ENCODE measurements around the gene PDGFD. TPM values are rescaled to one million over a fixed set of nuclear protein-coding genes. Genes with fewer than 3 reads are reported as not detected.

The PDGFD gene
- total and polyA plus RNA-seq, 2 donors (not counting 1 experiment from before 2014, with no cell fraction given): 1.3 TPM

- no peaks in the 10 kb centered on the region for H3K4me1 ChIP-seq (ENCODE audit: control insufficient read depth, extremely low read depth, insufficient read depth, low read length)
- no peaks in the 10 kb centered on the region for H4K20me1 ChIP-seq (ENCODE audit: control insufficient read depth, extremely low read depth, insufficient read depth, low read length)
- H3K27me3 ChIP-seq (ENCODE audit: control insufficient read depth, insufficient read depth, low read length): no peaks in the 10 kb centered on the region
- H3K36me3 ChIP-seq (ENCODE audit: control insufficient read depth, insufficient read depth, low read length): no peaks in the 10 kb centered on the region
- H2AFZ ChIP-seq (ENCODE audit: low read length): no peak overlapping the region
- no peaks in the 10 kb centered on the region for H3K9me3 ChIP-seq (ENCODE audit: control insufficient read depth, insufficient read depth, low read depth, low read length)
- TF ChIP-seq EZH2 (IDR thresholded peaks at IDR 0.05; ENCODE audit: low read length, missing control alignments): no peak
- TF ChIP-seq, protein P1, sequence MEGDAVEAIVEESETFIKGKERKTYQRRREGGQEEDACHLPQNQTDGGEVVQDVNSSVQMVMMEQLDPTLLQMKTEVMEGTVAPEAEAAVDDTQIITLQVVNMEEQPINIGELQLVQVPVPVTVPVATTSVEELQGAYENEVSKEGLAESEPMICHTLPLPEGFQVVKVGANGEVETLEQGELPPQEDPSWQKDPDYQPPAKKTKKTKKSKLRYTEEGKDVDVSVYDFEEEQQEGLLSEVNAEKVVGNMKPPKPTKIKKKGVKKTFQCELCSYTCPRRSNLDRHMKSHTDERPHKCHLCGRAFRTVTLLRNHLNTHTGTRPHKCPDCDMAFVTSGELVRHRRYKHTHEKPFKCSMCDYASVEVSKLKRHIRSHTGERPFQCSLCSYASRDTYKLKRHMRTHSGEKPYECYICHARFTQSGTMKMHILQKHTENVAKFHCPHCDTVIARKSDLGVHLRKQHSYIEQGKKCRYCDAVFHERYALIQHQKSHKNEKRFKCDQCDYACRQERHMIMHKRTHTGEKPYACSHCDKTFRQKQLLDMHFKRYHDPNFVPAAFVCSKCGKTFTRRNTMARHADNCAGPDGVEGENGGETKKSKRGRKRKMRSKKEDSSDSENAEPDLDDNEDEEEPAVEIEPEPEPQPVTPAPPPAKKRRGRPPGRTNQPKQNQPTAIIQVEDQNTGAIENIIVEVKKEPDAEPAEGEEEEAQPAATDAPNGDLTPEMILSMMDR (conservative IDR thresholded peaks at IDR 0.05 in 1 of 2, IDR thresholded peaks at IDR 0.05 in 1 of 2; ENCODE audit: low read depth in 1 of 2, low read length in 2 of 2): no peak
- H3K9ac ChIP-seq (ENCODE audit: insufficient read depth, low read length): no peak overlapping the region
- H3K27ac ChIP-seq (ENCODE audit: insufficient read depth, low read length): no peak overlapping the region
- H3K4me2 ChIP-seq (ENCODE audit: extremely low read depth, insufficient read depth, low read length): no peak overlapping the region
- DNase-seq (ENCODE audit: low read depth in 2 of 2): no peak
- no peak overlapping the region for H3K4me3 ChIP-seq (replicated peaks in 1 of 4; ENCODE audit: control extremely low read depth in 1 of 4, insufficient read depth in 1 of 4, low read depth in 3 of 4, low read length in 4 of 4)
- H3K79me2 ChIP-seq (ENCODE audit: control insufficient read depth, insufficient read depth, low read length): no peaks in the 10 kb centered on the region
These were observed 39.0 kb downstream of the PDGFD start for GRCh38 chr11:104124979-104125378.

DNA sequence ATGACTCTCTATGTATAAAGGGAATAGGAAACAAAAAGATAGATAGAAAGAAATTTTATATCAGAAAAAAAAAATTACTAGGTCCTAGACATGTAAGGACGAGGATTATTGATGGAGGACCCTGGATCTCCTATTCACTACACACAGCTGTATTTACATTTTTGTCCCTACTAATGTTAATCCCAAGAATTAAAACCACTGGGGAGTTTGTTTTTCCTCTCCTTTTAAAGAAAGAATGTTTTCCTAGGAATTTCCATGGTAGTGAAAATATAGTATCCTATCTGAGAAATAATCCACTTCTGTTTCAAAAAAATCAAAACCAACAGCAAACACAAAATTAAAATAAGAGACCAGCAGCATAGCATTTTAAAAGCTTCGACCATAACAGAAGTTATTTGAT, 41.1 kb downstream of the PDGFD start:
- no peak overlapping the region for H3K4me2 ChIP-seq (ENCODE audit: extremely low read depth, insufficient read depth, low read length)

GRCh38 chr11:104122011-104122635, 41.8 kb downstream of the PDGFD start:
- H3K79me2 ChIP-seq (ENCODE audit: control insufficient read depth, insufficient read depth, low read length): no peaks in the 10 kb centered on the region
- H3K4me2 ChIP-seq (ENCODE audit: extremely low read depth, insufficient read depth, low read length): no peak overlapping the region
- H3K27ac ChIP-seq (ENCODE audit: insufficient read depth, low read length): no peak overlapping the region
- H3K4me1 ChIP-seq (ENCODE audit: control insufficient read depth, extremely low read depth, insufficient read depth, low read length): no peaks in the 10 kb centered on the region
- no peaks in the 10 kb centered on the region for H3K36me3 ChIP-seq (ENCODE audit: control insufficient read depth, insufficient read depth, low read length)
- DNase-seq (ENCODE audit: low read depth in 2 of 2): no peak
- TF ChIP-seq EZH2 (IDR thresholded peaks at IDR 0.05; ENCODE audit: low read length, missing control alignments): no peak
- TF ChIP-seq, protein P1 (conservative IDR thresholded peaks at IDR 0.05 in 1 of 2, IDR thresholded peaks at IDR 0.05 in 1 of 2; ENCODE audit: low read depth in 1 of 2, low read length in 2 of 2): no peak
- no peaks in the 10 kb centered on the region for H3K9me3 ChIP-seq (ENCODE audit: control insufficient read depth, insufficient read depth, low read depth, low read length)
- no peaks in the 10 kb centered on the region for H3K27me3 ChIP-seq (ENCODE audit: control insufficient read depth, insufficient read depth, low read length)
- no peaks in the 10 kb centered on the region for H4K20me1 ChIP-seq (ENCODE audit: control insufficient read depth, extremely low read depth, insufficient read depth, low read length)
- no peak overlapping the region for H3K9ac ChIP-seq (ENCODE audit: insufficient read depth, low read length)
- no peak overlapping the region for H2AFZ ChIP-seq (ENCODE audit: low read length)
- H3K4me3 ChIP-seq (replicated peaks in 1 of 4; ENCODE audit: control extremely low read depth in 1 of 4, insufficient read depth in 1 of 4, low read depth in 3 of 4, low read length in 4 of 4): no peak overlapping the region

More for the DNA sequence above, 41.1 kb downstream of the PDGFD start:
- no peaks in the 10 kb centered on the region for H3K36me3 ChIP-seq (ENCODE audit: control insufficient read depth, insufficient read depth, low read length)
- no peak overlapping the region for H3K9ac ChIP-seq (ENCODE audit: insufficient read depth, low read length)
- H3K79me2 ChIP-seq (ENCODE audit: control insufficient read depth, insufficient read depth, low read length): no peaks in the 10 kb centered on the region
- H2AFZ ChIP-seq (ENCODE audit: low read length): no peak overlapping the region
- H3K27me3 ChIP-seq (ENCODE audit: control insufficient read depth, insufficient read depth, low read length): no peaks in the 10 kb centered on the region
- no peak for DNase-seq (ENCODE audit: low read depth in 2 of 2)
- no peak overlapping the region for H3K27ac ChIP-seq (ENCODE audit: insufficient read depth, low read length)
- no peaks in the 10 kb centered on the region for H4K20me1 ChIP-seq (ENCODE audit: control insufficient read depth, extremely low read depth, insufficient read depth, low read length)
- no peaks in the 10 kb centered on the region for H3K9me3 ChIP-seq (ENCODE audit: control insufficient read depth, insufficient read depth, low read depth, low read length)
- no peak overlapping the region for H3K4me3 ChIP-seq (replicated peaks in 1 of 4; ENCODE audit: control extremely low read depth in 1 of 4, insufficient read depth in 1 of 4, low read depth in 3 of 4, low read length in 4 of 4)
- TF ChIP-seq, protein P1 (conservative IDR thresholded peaks at IDR 0.05 in 1 of 2, IDR thresholded peaks at IDR 0.05 in 1 of 2; ENCODE audit: low read depth in 1 of 2, low read length in 2 of 2): no peak
- no peak for TF ChIP-seq EZH2 (IDR thresholded peaks at IDR 0.05; ENCODE audit: low read length, missing control alignments)
- H3K4me1 ChIP-seq (ENCODE audit: control insufficient read depth, extremely low read depth, insufficient read depth, low read length): no peaks in the 10 kb centered on the region
